Activated naive CD4-positive, alpha-beta T cell treated with anti-CD3 and anti-CD28 coated beads, Interleukin-2, amount 10 ng/mL, durations not matched to agents 7 days and 5 days (primary cell): Measurements from ENCODE around the gene SLC13A1.
"Not testable (repeated sequence)": the region's sequence is repeated elsewhere in the genome, so short reads cannot be mapped to it uniquely, and the experiment has no call there.

Source experiments
- CTCF ChIA-PET: fragments of 350-600 bp; sonication (Branson Sonifier 250); formaldehyde crosslinking; loops from one replicate; lab custom pipeline; 2021; ENCODE audit warnings: antibody characterized with exemption; lab: Charles Lee
- DNase-seq: peaks from one replicate; pipeline ENCODE4 v3.0.0-alpha.2; 2020
- H3K27ac Mint-ChIP-seq: one replicate; pipeline ENCODE4 v1.8.0; 2021; ENCODE audit warnings: mild to moderate bottlenecking, moderate library complexity, mixed read lengths
- H3K27me3 Mint-ChIP-seq: one replicate; pipeline ENCODE4 v1.8.0; 2021; ENCODE audit warnings: mild to moderate bottlenecking, mixed read lengths
- H3K36me3 Mint-ChIP-seq: one replicate; pipeline ENCODE4 v1.8.0; 2021; ENCODE audit warnings: mixed read lengths
- H3K4me1 Mint-ChIP-seq: one replicate; pipeline ENCODE4 v1.8.0; 2021; ENCODE audit warnings: mixed read lengths
- H3K4me3 Mint-ChIP-seq: one replicate; pipeline ENCODE4 v1.8.0; 2021; ENCODE audit warnings: mild to moderate bottlenecking, moderate library complexity, mixed read lengths
- H3K9me3 Mint-ChIP-seq: one replicate; pipeline ENCODE4 v1.8.0; 2021; ENCODE audit warnings: mixed read lengths

The SLC13A1 gene

GRCh38 chr7:123126691-123127090 lies 73.1 kb downstream of the SLC13A1 start:
- DNase-seq = no peak
- no peaks in the 10 kb centered on the region for H3K27me3 Mint-ChIP-seq
- H3K4me1 Mint-ChIP-seq = no peaks in the 10 kb centered on the region
- no peaks in the 10 kb centered on the region for H3K9me3 Mint-ChIP-seq
- CTCF ChIA-PET = no interaction called here
- no peaks in the 10 kb centered on the region for H3K36me3 Mint-ChIP-seq
- H3K27ac Mint-ChIP-seq = no peak overlapping the region
- no peak overlapping the region for H3K4me3 Mint-ChIP-seq

- Mint-ChIP-seq H3K27ac (no peak overlapping the region), H3K4me3 (no peak overlapping the region), H3K9me3 (no peaks in the 10 kb centered on the region), H3K4me1 (no peaks in the 10 kb centered on the region), H3K36me3 (no peaks in the 10 kb centered on the region), H3K27me3 (no peaks in the 10 kb centered on the region)
- no peak for DNase-seq
- CTCF ChIA-PET = no interaction called here
Measured at GRCh38 chr7:123126171-123126570, 73.6 kb downstream of the SLC13A1 start.

- no peaks in the 10 kb centered on the region for H3K27me3 Mint-ChIP-seq
- no peaks in the 10 kb centered on the region for H3K9me3 Mint-ChIP-seq
- no peaks in the 10 kb centered on the region for H3K36me3 Mint-ChIP-seq
- no peak for DNase-seq
- H3K4me1 Mint-ChIP-seq = no peaks in the 10 kb centered on the region
- no peak overlapping the region for H3K4me3 Mint-ChIP-seq
- H3K27ac Mint-ChIP-seq = no peak overlapping the region
- CTCF ChIA-PET = no interaction called here
Measured at GRCh38 chr7:123125231-123125630, 74.5 kb downstream of the SLC13A1 start.

- H3K36me3 Mint-ChIP-seq = no peaks in the 10 kb centered on the region
- H3K27me3 Mint-ChIP-seq = no peaks in the 10 kb centered on the region
- H3K9me3 Mint-ChIP-seq = no peaks in the 10 kb centered on the region
- no peak overlapping the region for H3K27ac Mint-ChIP-seq
- H3K4me1 Mint-ChIP-seq = no peaks in the 10 kb centered on the region
- DNase-seq = no peak
- CTCF ChIA-PET = no interaction called here
- H3K4me3 Mint-ChIP-seq = no peak overlapping the region
Measured at GRCh38 chr7:123122916-123123315, 76.9 kb downstream of the SLC13A1 start.

GRCh38 chr7:123120286-123120685 lies 79.5 kb downstream of the SLC13A1 start:
- H3K4me3 Mint-ChIP-seq = no peak overlapping the region
- no peaks in the 10 kb centered on the region for H3K4me1 Mint-ChIP-seq
- H3K27me3 Mint-ChIP-seq = no peaks in the 10 kb centered on the region
- no peaks in the 10 kb centered on the region for H3K9me3 Mint-ChIP-seq
- CTCF ChIA-PET = no interaction called here
- no peak for DNase-seq
- H3K27ac Mint-ChIP-seq = no peak overlapping the region
- no peaks in the 10 kb centered on the region for H3K36me3 Mint-ChIP-seq

- Mint-ChIP-seq H3K4me1 (no peaks in the 10 kb centered on the region), H3K4me3 (no peak overlapping the region), H3K27ac (no peak overlapping the region), H3K27me3 (no peaks in the 10 kb centered on the region), H3K36me3 (no peaks in the 10 kb centered on the region), H3K9me3 (peaks cover 4% of the 10 kb centered on the region)
- no peak for DNase-seq
- CTCF ChIA-PET = no interaction called here
Measured at GRCh38 chr7:123115331-123115730, 84.4 kb downstream of the SLC13A1 start.

- no peaks in the 10 kb centered on the region for H3K27me3 Mint-ChIP-seq
- H3K36me3 Mint-ChIP-seq = no peaks in the 10 kb centered on the region
- no peak overlapping the region for H3K27ac Mint-ChIP-seq
- peaks cover 4% of the 10 kb centered on the region for H3K9me3 Mint-ChIP-seq
- CTCF ChIA-PET = no interaction called here
- no peaks in the 10 kb centered on the region for H3K4me1 Mint-ChIP-seq
- H3K4me3 Mint-ChIP-seq = no peak overlapping the region
- DNase-seq = no peak
Measured at GRCh38 chr7:123114288-123114687, 85.5 kb downstream of the SLC13A1 start.

GRCh38 chr7:123112833-123113232 lies 86.9 kb downstream of the SLC13A1 start:
- Mint-ChIP-seq H3K9me3 (peaks cover 9% of the 10 kb centered on the region), H3K27me3 (no peaks in the 10 kb centered on the region), H3K27ac (no peak overlapping the region), H3K36me3 (no peaks in the 10 kb centered on the region), H3K4me3 (no peak overlapping the region), H3K4me1 (no peaks in the 10 kb centered on the region)
- DNase-seq = no peak
- CTCF ChIA-PET = no interaction called here

- H3K36me3 Mint-ChIP-seq = no peaks in the 10 kb centered on the region
- H3K9me3 Mint-ChIP-seq = peaks cover 3% of the 10 kb centered on the region
- H3K4me1 Mint-ChIP-seq = no peaks in the 10 kb centered on the region
- no peak overlapping the region for H3K27ac Mint-ChIP-seq
- no peaks in the 10 kb centered on the region for H3K27me3 Mint-ChIP-seq
- H3K4me3 Mint-ChIP-seq = no peak overlapping the region
- CTCF ChIA-PET = no interaction called here
- DNase-seq = no peak
Measured at GRCh38 chr7:123099712-123100111, 100.1 kb downstream of the SLC13A1 start.

- Mint-ChIP-seq H3K27ac (no peak overlapping the region), H3K9me3 (peaks cover 3% of the 10 kb centered on the region), H3K4me1 (no peaks in the 10 kb centered on the region), H3K27me3 (no peaks in the 10 kb centered on the region), H3K4me3 (no peak overlapping the region), H3K36me3 (no peaks in the 10 kb centered on the region)
- no peak for DNase-seq
- CTCF ChIA-PET = no interaction called here
Measured at GRCh38 chr7:123096976-123097375, 102.8 kb downstream of the SLC13A1 start.

GRCh38 chr7:123096434-123096833 lies 103.3 kb downstream of the SLC13A1 start:
- CTCF ChIA-PET = no interaction called here
- no peak overlapping the region for H3K27ac Mint-ChIP-seq

GRCh38 chr7:123090456-123090855 lies 109.3 kb downstream of the SLC13A1 start:
- Mint-ChIP-seq H3K4me3 (no peak overlapping the region), H3K27me3 (no peaks in the 10 kb centered on the region), H3K36me3 (no peaks in the 10 kb centered on the region), H3K27ac (no peak overlapping the region), H3K4me1 (no peaks in the 10 kb centered on the region), H3K9me3 (peaks cover 8% of the 10 kb centered on the region)
- CTCF ChIA-PET = no interaction called here
- DNase-seq = no peak

More at GRCh38 chr7:123096434-123096833, 103.3 kb downstream of the SLC13A1 start:
- Mint-ChIP-seq H3K27me3 (no peaks in the 10 kb centered on the region), H3K4me3 (no peak overlapping the region), H3K9me3 (peaks cover 3% of the 10 kb centered on the region), H3K4me1 (no peaks in the 10 kb centered on the region), H3K36me3 (no peaks in the 10 kb centered on the region)
- DNase-seq = no peak

GRCh38 chr7:123086910-123087309 lies 112.9 kb downstream of the SLC13A1 start:
- H3K4me3 Mint-ChIP-seq, H3K36me3 Mint-ChIP-seq, CTCF ChIA-PET, H3K27ac Mint-ChIP-seq, DNase-seq, H3K4me1 Mint-ChIP-seq, H3K27me3 Mint-ChIP-seq: not testable (repeated sequence)
- peaks cover 12% of the 10 kb centered on the region for H3K9me3 Mint-ChIP-seq

- peaks cover 21% of the 10 kb centered on the region for H3K9me3 Mint-ChIP-seq
- H3K36me3 Mint-ChIP-seq, H3K27me3 Mint-ChIP-seq, DNase-seq, H3K4me1 Mint-ChIP-seq, H3K4me3 Mint-ChIP-seq, H3K27ac Mint-ChIP-seq, CTCF ChIA-PET: not testable (repeated sequence)
Measured at GRCh38 chr7:123084861-123085260, 114.9 kb downstream of the SLC13A1 start.

GRCh38 chr7:123079021-123079420 lies 120.7 kb downstream of the SLC13A1 start:
- Mint-ChIP-seq H3K9me3 (peaks cover 14% of the 10 kb centered on the region), H3K36me3 (no peaks in the 10 kb centered on the region), H3K27ac (no peak overlapping the region), H3K4me3 (no peak overlapping the region), H3K4me1 (no peaks in the 10 kb centered on the region), H3K27me3 (no peaks in the 10 kb centered on the region)
- CTCF ChIA-PET = no interaction called here
- DNase-seq = no peak

- CTCF ChIA-PET = no interaction called here
- Mint-ChIP-seq H3K4me1 (no peaks in the 10 kb centered on the region), H3K4me3 (no peak overlapping the region), H3K9me3 (peaks cover 2% of the 10 kb centered on the region), H3K27me3 (no peaks in the 10 kb centered on the region), H3K36me3 (no peaks in the 10 kb centered on the region), H3K27ac (no peak overlapping the region)
- no peak for DNase-seq
Measured at GRCh38 chr7:123075838-123076467, 123.8 kb downstream of the SLC13A1 start.
